ENCODE results near the gene VBP1.
"Not testable (repeated sequence)": the region's sequence is repeated elsewhere in the genome, so short reads cannot be mapped to it uniquely, and the experiment has no call there.

VBP1 gene, protein sequence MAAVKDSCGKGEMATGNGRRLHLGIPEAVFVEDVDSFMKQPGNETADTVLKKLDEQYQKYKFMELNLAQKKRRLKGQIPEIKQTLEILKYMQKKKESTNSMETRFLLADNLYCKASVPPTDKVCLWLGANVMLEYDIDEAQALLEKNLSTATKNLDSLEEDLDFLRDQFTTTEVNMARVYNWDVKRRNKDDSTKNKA

DNA sequence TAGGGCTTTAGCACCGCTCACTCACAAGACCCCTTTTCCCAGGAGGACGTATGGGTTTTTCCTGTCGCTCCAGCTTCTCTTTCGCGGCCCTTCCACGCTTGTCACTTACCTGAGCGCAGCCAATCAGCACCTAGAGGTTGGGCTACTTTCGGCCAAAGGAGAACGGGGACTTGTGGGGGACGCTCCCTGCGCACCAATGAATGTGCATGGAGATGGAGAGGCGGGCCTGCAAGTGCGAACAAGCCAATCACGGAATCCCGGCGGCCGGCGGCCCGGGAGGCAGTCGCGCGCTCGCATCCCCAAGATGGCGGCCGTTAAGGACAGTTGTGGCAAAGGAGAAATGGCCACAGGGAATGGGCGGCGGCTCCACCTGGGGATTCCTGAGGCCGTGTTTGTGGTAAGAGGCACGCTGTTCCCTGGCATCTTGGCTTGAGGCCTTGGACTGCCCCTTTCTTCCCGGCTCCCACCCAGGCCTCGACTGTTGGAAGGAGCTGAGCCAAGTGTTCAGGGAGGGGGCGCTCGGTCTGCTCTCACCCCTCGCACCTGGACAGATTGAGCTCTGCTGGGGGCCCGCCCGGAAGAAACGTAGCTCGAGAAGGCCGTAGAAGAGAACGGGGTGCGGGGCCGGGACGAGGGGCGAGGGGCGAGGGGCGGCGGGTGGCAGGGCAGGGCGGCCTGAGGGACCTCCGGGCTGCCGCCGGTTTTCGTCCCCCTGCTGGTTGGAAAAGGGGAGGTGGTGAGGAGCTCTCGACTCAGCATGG lies at the start of gene VBP1:
Gene VBP1 (plus strand): TSS at position 282 of the 761 bp plus-strand sequence. CDS start 23 bp downstream, at position 305.
- FAIRE-seq = peak; percentile 91

DNA sequence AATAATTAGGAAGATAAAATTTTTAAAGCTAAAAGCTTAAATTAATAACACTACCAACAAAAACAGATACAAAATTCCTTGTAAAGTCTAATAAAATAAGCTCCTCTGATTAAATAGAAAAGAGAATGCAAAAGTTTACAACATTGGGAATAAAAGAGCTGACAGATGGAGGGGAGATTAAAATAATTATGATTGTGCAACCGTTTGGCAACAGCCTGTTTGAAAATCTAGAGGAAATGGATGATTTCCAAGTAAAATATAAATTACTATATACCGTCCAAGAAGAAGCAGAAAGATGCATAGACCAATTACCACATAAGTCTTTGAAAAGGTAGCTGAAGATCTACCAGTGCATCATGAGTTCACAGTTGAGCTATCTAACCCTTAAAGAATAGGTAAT lies 46.4 kb upstream of the VBP1 start:
- no peak for FAIRE-seq

DNA sequence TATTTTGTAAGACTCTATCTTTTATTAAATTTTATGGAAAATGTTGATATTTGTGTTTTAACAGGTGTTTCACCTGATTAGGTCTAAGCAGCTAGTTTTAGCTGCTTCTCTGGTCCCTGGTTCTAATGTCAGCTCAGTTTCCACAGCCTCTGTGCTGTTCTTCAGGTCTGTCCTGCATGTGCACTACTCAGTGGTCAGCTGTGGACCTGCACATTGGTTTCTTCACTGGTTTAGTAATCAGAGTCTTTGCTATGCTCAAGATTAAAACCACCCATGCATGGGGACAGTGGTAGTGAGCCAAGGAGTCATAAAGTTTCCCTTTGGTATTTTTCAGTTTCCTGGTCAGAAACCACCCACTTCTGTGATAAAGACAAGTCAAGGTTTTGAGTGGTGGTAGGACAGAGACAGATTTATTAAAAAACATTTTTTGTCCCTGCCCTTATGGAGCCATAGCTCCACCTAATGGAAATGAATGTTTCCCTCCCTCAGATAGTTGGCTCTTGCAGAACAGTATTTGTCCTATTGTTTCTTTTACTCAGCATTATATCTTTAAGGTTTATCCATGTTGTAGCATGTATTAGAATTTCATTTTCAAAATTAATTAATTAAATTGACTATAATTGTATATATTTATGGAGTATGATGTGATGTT lies 36.8 kb upstream of the VBP1 start:
- peak; percentile 55 for FAIRE-seq

DNA sequence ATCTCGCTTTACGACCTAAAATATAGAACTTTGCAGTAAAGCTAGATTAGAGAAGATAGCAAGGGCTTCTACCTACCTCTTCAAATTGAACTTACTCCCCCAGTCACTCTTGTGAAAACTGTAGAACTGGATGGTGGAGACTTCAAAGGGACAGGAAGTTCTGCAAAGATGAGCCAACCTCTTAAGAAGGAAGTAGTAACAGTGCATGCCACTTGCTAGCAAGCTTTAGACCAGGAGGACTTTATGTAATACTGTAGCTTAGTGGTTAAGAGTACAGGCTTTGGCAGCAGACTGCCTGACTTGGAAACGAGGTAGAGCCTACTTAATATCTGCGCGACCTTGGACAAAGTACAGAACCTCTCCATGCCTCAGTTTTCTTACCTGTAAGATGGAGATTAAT lies 27.5 kb upstream of the VBP1 start:
- no peak for FAIRE-seq

DNA sequence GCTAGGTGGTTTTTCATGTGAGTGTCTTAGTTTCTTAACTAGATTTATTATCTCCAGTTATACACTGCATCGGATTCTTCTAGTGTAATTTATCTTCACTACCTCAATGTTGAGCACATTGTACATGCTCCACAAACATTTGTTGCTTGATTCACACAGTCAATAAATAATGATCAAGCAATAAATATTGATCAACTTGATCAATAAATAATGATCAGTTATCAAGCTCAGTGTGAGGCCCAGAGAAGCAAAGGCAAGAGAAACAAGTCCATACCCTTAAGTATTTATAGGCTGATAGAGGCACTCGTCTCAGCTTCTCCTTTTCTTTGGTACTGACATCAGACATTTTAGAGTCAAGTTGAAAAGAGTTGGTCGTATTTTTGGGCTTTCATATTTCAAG lies 5.1 kb upstream of the VBP1 start:
- no peak for FAIRE-seq

DNA sequence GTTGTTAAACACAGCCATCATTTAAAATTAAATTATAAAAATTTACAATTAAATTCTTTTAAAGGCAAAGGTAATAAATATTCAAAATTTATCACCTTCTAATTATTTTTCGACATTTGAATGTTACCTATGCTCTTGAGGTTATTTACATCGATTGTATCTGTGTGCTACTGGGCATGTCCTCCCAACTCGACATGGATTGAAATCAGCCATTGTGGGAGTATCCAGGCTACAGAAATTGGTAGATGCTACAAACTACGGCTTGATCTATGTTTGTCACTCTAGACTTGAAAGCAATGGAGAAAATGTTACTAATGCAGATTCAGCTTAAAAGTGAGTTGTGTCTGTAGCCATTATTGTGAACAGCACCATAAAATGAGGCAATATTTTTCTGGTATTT lies 2.5 kb upstream of the VBP1 start:
- no peak for FAIRE-seq

DNA sequence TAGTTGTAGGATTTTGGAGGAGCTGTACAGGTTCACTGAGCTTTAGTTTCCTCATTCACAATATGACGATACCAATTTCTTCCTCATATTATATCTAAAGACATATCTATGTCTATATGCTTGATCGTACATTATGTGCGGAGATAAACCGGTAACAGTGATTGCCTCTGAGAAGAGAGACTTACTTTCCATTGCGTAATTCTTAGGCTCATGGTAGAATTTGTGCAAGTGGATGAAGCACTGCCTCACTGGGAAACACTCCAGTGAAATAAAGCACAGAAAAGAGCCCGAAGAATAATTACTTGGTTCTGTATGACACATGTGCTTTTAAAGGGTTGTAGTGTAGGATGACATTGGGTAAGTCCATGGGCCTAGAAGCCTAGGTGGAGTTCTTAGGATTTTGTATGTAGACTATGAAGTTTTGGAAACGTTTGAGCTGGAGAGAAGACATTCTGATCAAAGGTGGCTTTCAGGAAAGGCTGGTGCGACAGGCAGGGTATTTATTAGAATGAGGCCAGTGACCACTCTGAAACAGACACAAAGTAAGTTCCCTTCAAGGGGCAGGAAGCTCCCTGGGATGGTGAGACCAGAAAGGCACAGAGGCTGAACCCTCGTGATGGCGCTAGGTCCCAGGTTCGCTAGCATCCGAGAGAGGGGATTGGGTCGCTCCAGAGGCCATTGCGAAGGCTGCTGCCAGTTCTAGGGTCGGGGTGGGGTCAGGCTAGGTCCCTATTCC lies 649 bp upstream of the VBP1 start:
- FAIRE-seq = no peak

DNA sequence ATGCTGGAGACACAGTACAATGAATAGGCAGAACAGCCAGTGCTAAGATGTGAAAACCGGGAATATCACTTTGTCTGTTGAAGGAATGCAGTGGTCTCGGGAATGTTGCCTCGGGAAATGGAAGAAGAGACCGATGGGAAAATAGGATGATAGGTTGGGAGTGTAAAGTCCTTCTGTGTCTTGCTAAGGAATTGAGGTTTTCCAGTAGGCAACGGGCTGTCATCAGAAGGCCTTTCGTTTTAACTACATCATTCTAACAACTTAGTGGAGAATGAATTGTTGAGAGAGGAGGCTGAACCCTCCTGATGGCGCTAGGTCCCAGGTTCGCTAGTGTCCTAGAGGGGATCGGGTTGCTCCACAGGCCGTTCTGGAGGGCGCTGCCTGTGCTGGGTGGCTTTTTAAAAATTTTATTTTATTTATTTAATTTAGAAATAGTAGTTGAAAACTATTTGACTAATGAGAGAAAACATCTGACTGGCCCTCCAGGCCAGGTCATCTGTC lies 730 bp downstream of the VBP1 start:
- FAIRE-seq = no peak

DNA sequence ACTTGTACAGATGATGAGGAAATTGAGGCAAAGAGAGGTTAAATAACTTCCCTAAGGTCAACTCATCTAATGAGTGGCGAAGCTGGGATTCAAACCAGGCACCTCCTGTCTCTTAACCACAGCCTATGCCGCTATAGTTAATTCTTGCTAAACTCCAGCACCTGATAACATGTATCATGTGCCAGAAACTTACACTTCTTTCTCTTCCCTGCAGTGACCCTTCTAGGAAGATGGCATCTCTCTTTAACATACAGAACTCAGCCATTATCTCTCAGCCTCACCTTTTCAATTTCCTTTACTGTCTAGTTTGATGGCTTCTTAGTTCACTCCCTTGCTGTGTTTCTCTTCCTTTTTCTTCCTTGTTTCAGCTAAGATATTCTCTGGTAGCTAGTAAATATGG lies 2.5 kb downstream of the VBP1 start:
- no peak for FAIRE-seq

DNA sequence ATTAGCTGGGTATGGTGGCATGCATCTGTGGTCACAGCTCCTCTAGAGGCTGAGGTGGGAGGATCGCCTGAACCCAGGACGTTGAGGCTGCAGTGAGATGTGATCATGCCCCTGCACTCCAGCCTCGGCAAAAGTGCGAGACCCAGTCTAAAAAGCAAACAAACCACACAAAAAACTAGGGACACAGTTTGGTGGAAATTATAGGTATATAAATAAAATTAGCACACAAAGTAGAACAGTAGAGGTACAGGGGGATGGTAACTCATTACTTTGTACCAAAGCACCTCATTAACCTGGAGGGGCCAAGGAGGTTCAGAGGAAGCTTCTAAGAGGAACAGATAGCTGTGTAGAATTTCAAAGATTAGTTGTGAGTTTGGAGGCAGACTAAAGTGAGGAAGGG lies 5.1 kb downstream of the VBP1 start:
- FAIRE-seq = no peak

DNA sequence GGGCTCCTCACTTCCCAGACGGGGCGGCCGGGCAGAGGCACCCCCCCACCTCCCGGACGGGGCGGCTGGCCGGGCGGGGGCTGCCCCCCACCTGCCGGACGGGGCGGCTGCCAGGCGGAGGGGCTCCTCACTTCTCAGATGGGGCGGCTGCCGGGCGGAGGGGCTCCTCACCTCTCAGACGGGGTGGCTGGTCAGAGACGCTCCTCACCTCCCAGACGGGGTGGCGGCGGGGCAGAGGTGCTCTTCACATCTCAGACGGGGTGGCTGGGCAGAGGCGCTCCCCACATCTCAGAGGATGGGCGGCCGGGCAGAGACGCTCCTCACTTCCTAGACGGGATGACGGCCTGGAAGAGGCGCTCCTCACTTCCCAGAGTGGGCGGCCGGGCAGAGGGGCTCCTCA lies 7.5 kb downstream of the VBP1 start:
- FAIRE-seq = not testable (repeated sequence)

DNA sequence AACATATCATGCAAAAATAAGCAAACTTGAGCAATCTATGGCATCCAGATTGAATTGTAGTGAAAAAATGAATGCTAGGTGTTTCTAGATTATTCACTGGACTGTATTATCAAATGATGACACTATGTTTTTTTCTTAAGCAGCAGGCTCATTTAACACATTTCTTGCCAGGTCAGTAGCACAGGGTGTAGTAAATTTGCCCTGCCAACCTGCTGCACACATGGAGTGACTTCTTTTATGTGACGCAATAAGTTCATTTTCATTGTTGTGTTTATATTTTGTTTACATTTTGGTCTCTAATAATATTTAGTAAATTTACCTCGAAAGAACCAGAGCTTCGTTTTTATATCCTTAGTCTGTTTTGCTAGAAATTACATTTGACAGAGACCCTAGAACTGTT lies 9.5 kb downstream of the VBP1 start:
- FAIRE-seq = no peak

DNA sequence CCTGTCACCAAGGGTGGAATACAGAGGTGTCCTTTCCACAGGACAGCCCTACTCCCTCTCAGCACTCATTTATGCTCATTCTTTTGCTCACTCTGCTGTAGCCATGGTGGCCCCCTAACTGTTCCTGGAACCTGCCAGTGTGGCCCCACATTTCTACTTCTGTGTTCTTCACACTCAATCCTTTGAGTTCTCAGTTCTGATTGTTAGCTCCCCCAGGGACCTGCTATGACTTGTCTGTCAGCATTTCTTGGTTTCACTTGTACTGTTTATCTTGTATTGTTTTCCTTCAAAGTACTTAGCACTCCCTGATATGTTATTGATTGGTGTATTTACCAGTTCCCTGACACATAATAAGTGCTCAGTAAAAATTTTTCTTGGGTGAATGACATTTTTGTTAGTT lies 14.9 kb downstream of the VBP1 start:
- FAIRE-seq = no peak

DNA sequence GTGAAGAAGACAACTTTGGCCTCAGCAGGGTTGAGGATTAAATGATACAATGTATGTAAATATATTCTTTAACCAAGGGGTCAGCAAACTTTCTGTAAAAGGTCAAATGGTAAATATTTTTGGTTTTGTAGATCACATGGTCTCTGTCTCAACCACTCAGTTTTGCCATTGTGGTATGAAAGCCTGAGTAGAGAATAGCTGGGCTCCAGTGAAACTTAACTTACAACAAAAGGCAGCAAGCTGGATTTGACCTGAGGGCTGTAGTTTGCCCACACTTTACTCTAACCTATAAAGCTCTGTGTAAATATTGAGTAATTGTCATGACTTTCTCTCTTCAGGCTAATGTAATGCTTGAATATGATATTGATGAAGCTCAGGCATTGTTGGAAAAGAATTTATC lies 19.6 kb downstream of the VBP1 start:
- no peak for FAIRE-seq

DNA sequence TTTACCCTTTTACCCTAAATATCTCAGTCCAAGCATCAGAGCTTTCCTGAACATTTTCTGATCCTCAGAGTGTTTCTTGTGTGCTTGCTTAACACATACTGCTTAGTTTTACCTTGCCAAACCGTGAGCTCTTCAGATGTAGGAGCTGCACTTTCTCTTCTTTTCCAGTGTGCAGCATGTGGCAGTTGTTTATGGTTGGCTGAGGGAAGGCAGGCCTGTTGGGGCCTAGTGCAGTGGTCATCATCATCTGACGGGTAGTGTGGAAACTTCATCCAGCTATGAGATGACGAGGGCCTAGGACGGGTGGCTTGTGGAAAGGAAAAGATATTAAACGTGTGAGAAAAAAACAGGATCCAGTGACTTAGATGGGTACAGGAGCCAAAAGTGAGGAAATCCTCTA lies 21.5 kb downstream of the VBP1 start:
- FAIRE-seq = no peak

DNA sequence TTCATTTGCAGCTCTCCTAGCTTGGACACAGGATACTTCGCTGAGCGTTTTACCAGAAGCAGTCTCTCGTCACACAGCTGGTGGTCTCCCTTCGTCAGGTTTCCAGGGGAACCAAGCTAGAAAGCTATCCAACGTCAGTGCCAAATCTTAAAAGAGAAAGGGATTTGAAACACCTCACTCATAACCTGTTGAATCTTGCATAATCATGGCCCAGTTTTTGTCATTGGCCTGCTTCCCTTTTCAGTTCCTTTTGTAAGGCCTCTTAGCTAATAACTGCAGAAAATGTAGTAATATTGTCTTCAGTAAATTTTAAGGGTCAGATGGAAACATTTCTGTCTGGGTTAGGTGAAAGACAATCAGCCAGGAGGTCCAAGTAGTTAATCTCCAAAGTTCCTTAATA lies 26.0 kb downstream of the VBP1 start:
- no peak for FAIRE-seq

DNA sequence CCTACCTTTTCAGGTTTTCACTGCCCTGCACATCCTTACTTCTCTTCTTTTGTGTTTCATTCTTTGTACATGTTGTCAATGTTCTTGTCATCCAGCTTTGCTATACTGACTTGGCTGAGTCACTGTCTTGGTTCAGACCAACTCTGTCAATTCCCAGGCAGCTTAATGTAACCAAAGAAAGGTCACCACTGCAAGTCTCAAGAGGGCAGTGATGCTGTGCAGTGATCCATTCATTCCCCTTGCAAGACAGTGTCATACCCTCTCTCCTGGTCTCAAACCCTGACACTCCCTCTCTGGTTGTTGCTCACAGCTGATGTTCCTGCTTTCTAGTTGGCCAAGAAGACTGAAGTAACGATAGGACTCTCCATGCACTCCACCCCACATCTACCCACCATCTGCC lies 30.5 kb downstream of the VBP1 start:
- no peak for FAIRE-seq

DNA sequence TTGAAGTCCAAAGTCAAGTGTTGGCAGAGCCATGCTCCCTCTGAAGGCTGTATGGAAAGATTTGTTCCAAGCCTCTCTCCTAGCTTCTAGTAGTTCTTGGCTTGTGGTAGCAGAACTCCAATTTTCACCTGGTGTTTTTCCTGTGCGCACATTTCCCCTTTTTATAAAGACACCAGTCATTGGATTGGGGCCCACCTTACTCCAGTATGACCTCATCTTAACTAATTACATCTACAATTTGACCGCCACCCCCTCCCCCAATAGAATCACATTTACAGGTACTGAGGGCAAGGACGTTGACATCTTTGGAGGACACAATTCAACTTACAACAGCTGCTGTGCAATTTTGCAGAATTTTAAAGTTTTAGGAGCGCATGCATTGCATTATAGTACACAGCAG lies 31.2 kb downstream of the VBP1 start:
- FAIRE-seq = no peak

DNA sequence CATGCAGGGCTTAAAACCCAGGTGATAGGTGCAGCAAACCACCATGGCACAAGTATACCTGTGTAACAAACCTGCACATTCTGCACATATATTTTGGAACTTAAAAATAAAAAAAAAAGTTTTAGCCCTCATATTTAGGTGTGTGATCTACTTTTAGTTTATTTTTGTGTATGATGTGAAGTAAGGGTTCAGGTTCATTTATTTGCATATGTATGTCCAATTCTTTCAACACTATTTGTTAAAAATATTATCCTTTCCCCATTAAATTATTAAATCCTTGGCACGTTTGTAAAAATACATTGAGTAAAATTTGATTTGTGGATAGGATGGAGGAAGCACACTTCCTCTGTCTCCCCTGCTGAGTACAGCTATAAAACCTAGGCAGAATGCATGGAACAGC lies 35.1 kb downstream of the VBP1 start:
- FAIRE-seq = no peak

DNA sequence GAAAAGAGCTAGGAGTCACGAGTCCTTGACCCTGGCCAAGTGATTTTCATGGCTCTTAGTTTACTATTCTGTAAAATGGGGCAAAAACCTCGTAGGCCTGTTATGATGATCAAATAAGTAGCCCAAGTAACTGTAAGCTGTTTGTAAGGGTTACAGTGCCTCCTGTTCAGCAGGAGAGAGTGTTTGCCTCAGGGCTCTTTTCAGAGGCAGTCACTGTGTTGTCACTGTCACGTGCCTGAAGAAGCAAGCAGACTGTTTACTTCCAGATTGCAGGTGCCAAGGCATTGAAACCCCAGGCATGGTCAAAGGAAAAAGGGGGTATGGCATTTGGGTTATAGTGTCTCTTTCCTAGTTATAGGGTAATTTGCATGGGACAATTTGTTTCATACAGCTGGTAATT lies 43.5 kb downstream of the VBP1 start:
- no peak for FAIRE-seq

DNA sequence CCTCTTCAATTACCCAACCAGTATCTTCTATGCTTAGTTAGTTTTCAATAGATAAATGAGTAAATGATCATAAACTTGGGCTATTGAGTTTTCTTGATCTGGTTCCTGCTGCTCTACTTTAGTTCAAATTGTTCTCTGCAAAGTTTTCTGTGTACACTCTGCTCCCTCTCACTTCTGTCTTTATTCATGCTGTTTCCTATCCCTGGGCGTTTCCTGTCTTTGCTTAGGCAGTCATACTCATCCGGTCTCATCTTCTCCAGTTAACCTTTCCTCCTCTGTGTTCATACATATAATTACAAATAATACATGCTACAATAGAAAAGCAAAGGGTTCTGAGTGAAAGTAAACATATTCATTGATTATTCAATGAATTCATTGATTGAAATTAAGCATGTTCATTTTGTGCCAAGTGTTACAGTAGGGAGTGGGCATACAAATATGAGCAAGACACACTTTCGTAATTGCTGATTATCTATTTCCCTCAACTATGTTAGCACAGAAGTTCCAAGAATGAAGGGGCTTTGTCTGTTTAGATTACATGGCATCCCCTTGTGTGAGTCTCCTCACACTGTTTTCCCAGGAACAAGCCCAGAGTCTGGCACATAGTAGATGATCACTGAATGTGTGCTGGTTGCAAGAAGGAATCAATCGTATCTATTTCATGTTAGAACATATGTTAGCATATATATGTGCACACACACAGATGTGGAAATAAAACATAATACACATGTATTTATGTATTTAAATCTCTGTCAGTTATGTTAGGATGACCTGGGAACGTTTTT lies 46.9 kb downstream of the VBP1 start:
- FAIRE-seq = no peak

DNA sequence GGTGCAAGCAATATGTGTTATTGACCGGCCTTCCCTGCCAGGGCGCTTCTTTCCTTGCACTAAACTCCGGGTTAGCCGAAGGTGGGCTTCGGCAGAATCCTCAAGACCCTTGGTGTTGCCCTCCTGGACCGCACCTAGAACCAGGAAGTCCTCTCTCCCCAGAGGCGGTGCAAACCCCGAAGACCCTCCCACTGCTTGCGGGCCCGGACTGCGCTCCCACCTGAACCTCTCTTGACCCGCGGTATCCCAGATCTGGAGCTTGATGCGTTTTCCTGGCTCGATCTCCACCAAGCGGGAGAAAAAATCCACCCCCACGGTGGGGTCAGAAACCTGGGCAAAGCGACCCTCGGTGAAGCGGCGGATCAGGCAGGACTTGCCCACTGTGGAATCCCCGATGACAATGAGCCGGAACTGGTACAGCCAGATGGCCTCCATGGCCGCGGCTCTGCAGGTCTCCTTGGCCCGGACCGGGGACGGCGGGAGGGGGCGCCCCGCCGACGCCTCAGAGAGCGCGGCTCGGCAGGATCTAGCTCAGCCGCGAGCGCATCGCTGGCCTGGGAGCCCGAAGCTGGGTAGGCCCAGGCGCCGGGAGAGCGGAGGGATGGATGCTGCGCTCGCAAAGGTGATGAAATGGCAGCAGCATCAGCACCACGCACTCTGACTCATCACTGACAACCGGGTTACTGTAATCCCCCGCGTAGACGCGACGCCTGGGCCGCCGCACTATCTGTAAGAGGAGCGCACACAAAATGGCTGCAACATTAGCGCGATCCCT lies 47.8 kb downstream of the VBP1 start, which contains the start of gene RAB39B:
Gene RAB39B (minus strand): TSS at position 638 of the 775 bp plus-strand sequence. CDS start 203 bp downstream, at position 435.
- no peak for FAIRE-seq
